Transverse colon (tissue), 3 donors: ENCODE measurements around the gene THAP7.

ENCODE experiments used
- POLR2A ChIP-seq: fragments of 450-650 bp; IDR thresholded peaks from one replicate; pipeline ENCODE4 v1.6.1; 2016; ENCODE audit warnings: antibody characterized with exemption, mild to moderate bottlenecking, moderate library complexity
- TF ChIP-seq, protein P1 (sequence below), 5 experiments: fragments of 200-600 bp in 3 of 5; fragments of 450-650 bp in 2 of 5; sonication (generic) in 3 of 5; IDR thresholded peaks; 1 replicate in 2 of 5; 2 replicates in 3 of 5; pipeline ENCODE4 v1.5.1; 2016 to 2017; ENCODE audit warnings: antibody characterized with exemption in 5 of 5, inconsistent platforms in 3 of 5, mild to moderate bottlenecking in 2 of 5, moderate library complexity in 1 of 5

DNA sequence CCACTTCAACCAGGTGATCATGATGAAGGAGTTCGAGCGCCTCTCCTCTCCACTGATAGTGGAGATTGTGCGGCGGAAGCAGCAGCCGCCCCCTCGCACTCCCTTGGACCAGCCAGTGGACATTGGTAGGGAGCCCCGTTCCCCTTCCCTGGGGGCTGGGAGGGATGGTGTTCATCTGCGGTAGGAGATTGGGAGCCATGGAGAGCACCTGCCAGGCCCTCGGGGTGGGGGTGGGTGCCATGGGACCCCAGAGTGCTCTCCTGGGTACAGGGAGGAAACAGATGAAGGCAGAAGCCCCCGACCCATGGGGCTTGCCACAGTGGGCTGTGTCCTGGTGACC lies 7.0 kb downstream of the THAP7 start:
- TF ChIP-seq, protein P1, sequence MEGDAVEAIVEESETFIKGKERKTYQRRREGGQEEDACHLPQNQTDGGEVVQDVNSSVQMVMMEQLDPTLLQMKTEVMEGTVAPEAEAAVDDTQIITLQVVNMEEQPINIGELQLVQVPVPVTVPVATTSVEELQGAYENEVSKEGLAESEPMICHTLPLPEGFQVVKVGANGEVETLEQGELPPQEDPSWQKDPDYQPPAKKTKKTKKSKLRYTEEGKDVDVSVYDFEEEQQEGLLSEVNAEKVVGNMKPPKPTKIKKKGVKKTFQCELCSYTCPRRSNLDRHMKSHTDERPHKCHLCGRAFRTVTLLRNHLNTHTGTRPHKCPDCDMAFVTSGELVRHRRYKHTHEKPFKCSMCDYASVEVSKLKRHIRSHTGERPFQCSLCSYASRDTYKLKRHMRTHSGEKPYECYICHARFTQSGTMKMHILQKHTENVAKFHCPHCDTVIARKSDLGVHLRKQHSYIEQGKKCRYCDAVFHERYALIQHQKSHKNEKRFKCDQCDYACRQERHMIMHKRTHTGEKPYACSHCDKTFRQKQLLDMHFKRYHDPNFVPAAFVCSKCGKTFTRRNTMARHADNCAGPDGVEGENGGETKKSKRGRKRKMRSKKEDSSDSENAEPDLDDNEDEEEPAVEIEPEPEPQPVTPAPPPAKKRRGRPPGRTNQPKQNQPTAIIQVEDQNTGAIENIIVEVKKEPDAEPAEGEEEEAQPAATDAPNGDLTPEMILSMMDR (IDR thresholded peaks at IDR 0.05) = no peak
- TF ChIP-seq POLR2A = no peak
